HG03575 (cell line): Measurements from ENCODE around the gene PRDM10.
"Not testable (repeated sequence)": the region's sequence is repeated elsewhere in the genome, so short reads cannot be mapped to it uniquely, and the experiment has no call there.

Source experiments
- ATAC-seq: cut with Tn5 transposase; IDR thresholded peaks from one replicate; pipeline ENCODE4 v1.9.1; 2021; ENCODE audit not compliant: unreplicated experiment, insufficient number of reproducible peaks, low FRiP score; ENCODE audit errors: extremely low read depth

Gene PRDM10

DNA sequence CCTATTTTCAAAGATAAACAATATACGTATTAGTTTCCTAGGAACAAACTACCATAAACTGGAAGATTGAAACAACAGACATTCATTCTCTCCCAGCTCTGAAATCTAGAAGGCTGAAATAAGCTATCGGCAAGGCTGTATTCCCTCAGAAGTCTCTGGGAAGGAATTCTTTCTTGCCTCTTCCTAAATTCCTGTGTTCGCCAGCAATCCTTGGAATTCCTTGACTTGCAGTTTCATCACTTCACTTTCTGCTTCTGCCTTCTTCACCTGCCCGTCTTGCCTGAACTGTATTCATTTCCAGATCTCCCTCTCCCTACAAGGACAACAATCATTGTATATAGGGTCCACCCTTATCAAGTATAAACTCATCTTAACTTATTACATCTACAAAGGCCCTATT, 17.7 kb upstream of the PRDM10 start:
- ATAC-seq, result no peak

DNA sequence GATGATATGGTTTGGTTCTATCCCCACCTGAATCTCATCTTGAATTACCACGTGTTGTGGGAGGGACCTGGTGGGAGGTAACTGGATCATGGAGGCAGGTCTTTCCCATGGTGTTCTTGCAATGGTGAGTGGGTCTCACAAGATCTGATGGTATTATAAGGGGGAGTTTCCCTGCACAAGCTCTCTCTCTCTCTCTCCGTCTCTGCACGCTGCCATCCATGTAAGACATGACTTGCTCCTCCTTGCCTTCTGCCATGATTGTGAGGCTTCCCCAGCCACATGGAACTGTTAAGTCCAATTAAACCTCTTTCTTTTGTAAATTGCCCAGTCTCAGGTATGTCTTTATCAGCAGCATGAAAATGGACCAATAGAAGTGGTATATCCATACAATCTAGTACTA, 13.2 kb upstream of the PRDM10 start:
- not testable (repeated sequence) for ATAC-seq

DNA sequence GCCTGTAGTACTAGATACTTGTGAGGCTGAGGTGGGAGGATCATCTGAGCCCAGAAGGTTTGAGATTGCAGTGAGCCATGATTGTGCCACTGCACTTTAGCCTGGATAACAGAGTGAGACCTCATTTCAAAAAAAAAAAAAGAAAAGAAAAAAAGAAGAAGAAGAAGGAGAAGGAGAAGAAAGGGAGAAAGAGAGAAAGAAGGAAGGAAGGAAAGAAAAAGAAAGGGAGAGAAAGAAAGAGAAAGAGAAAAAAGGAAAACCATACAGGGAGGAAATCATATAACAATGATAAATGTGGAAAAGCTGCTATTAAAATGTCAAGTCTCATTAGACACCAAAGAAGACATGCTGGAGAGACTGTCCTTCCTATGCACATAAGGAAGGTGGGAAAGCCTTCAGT, 5.7 kb upstream of the PRDM10 start:
- no peak for ATAC-seq

DNA sequence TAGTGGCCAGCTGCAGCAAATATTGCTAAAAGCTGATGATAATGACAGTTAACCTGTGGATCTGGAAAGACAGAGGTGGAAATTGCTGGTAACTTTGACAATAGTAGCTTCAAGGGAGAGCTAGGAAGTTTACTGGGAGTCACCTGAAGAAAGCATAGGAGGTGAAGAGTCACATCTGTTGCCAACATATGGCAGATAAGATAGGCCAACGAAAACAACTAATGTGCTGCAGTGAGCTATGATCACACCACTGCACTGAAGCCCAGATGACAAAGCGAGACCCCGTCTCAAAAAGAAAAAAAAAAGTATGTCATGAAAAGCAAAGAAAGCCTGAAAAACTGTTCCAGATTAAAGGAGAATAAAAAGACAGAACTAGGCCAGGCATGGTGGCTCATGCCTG, 4.3 kb upstream of the PRDM10 start:
- no peak for ATAC-seq

DNA sequence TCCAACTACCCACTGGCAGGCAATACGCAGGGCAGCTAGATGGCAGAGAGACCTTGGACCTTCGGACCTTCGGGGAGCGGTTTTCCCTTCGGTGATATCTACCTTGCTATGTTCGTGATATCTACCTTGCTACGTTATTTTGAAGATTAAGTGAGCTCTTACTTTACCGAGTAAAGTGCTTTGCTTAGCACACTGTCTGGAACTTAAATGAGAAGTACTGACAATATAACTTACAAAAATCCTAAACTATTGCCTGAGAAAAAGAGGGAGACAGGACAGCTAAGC, 1.0 kb upstream of the PRDM10 start:
- ATAC-seq, result no peak

DNA sequence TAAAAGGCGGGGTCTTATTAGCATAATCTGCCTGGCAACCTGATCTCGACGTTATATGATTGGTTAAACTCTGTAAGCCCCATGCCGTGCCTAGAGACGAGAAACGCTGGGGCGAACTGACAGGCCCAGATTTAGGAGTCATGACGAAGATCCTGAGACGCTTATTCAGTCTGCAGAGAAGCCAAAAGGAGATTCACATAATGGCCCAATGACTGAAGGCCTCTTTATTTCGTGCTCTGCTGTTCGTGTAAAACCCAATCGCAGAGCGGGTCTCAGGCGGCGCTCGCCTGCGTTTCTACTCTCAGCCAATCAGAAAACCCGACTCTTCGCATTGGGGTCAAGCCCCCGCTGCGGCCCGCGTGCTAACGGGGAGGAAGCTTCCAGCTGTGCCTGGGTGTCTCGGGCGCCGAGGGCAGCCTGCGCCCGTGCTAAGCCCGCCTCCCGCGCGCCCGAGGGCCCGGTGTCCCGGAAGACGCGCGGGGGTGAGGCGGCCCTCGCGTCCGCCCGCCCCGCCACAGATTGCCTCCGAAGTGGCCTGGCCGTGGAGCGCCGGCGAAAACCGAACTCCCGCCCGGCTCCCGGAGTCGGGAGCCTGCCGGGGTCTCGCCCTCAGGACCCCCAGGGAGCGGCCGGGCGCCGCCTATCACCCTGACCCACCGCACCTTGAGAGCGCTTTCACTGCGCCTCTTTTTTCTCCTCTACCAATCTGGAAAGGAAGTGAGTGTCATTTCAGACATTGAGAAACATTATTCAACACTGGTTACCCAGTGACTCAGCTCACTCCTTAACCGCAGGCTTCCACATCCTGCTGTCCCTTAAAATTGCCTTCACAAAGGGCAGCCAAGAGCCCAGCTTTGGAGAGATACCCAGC, 446 bp upstream of the PRDM10 start:
- peak; percentile 65 for ATAC-seq

DNA sequence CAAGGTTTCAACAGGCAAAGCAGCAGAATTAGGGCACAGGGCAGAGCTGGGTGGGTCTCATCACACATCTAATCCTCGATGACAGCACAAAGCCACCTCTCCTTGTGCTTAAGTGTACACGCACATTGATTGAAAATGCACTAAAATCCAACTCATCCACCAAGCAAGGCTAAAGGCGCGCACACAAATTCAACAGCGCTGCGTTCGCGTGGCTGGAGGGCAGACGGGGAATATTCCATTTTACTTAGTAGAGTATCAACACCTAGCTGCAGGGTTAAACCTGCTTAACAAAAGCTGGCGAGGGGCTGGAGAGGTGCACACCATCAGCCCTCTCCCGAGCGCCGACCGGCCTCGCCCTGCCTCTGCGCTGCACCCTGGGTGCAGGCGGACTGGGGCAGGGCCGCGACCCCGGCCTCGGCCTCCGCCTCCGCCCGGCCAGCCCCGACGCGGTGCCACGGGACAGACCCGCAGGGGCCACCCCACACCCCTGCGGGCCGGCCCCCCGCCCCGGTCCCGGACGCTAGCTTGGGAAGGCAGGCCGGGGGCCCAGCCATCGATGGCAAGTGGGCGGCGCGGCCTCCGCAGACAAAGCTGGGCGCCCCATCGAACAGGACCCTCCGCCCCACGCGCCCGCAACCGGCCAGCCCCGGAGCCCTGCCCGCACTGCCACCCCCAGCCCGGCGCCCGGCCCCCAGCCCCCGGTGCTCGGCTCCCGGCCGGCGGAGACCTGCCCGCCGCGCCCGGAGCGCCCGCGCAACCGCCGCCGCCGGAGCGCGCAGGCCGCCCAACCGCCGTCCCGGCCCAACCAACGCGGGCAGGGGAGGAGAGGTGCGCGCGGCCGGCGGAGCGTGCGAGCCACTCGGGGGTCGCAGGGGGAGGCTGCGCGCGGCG, 929 bp downstream of the PRDM10 start:
- ATAC-seq, result no peak

DNA sequence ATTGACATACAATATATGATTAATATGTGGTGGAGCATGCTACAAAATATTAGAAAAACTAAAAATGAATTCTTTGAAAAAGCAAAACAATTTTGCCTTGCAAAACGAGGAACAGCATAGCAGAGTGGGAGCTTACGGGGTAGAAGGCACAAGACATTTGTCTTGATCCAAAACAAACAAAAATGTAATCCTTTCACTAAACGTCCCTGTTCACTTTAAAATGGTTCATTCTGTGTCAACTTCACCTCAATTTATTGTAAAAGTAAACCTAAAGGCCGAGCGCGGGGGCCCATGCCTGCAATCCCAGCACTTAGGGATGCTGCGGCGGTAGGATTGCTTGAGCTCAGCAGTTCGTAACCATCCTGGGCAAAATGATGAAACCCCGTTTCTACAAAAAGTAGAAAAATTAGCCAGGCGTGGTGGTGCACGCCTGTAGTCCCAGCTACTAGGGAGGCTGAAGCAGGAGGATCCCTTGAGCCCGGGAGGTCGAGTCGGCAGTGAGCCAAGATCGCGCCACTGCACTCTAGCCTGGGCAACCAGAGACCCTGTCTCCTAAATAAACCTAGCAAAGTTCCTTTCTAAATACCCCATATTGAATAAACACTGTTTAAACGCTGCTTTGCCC, 2.0 kb downstream of the PRDM10 start:
- ATAC-seq, result no peak

DNA sequence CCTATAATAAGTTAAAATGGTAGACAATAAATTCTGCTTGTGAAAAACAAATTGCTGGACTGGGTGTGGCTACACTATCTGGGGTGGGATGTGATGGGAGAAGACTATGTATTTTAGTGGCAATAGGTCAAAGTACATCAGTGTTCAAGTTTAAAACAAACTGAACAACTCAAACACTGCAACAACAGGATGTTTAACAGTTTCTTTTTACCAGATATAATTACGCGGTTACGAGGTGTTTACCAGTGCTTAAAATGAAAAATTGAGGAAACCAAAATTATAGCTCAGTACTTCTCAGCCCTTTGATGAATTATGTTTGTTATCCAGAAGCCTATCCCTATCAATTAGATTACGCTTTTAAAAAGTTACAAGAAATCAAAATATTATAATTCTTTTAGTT, 3.2 kb downstream of the PRDM10 start:
- ATAC-seq, result no peak

DNA sequence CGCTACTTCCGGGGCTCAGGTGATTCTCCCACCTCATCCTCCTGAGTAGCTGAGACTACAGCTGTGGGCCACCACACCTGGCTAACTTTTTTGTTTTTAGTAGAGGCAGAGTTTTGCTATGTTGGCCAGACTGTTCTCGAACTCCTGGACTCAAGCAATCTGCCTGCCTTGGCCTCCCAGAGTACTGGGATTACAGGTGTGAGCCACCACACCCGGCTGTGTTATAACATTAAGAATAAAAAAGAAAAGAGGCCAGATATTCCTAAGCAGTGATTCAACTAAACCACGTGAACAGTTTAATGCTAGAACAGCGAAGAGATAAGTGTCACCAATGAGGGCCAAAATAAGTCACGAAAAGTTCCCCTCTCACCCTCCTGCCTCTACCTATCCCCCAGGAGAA, 3.7 kb downstream of the PRDM10 start:
- no peak for ATAC-seq

DNA sequence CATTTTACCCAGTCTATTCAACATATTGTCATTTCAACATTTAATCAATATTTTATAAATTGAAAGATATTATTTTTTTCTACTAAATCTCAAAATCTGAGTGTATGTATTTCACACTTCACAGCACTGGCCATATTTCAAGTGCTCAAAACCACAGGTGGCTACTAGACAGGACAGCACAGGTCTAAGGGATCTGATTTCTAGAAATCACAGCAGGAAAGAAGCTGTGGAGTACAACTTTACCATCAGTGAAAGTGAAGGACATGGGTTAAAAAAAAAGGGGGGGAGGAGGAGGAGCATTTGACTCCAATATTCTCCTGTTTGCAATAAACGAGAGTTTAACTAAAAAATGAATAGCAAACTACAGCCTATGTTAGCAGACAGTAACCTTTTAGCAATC, 4.5 kb downstream of the PRDM10 start:
- no peak for ATAC-seq

DNA sequence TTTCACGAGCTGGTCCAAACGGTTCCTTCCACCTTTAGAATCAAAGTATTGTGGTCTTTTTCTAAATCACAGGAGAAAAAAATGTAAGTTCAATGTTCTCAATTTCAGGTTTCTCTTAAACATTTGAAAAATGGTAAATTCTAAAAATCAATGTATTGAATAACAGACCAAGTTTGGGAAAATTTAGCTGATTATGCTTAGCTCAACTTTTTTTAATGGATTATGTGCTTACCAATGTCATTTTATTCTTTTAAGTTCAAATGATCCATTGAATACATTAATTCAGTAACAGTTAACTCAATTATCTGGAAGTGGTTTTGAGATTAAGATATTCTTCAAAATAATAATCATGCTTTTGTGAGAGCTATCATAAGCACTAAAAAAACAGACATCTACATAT, 5.1 kb downstream of the PRDM10 start:
- no peak for ATAC-seq

DNA sequence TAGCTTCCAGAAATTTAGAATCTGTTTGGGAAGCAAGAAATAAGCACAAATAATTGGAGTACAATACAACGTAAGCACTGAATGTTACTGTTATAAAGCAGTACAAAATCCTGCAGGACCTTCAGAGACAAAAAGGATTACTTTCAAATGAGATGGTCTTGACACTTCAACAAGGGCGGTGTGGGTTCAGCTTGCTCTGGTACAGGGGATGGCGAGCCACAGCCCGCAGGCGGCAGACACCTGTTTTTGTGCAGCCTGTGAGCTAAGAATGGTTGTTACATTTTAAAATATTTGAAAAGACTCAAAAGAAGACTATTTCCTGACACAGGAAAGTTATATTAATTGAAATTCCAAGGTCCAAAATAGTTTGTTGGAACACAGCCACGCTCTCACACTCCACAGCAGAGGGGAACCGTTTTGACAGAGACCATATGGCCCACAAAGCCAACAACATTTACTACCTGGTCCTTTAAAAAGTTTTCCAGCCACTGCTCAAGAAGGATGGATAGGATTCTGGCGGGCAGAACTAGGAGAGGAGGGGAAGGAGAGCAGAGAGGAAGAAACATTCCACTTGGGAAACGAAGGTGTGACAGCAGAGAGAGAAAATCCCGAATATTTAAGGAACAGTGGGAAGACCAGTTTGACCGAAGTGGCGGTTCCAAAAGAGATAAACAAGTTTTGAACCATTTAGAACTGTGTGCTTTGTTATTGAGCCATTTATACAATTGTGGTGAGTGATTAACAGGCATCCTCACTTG, 6.3 kb downstream of the PRDM10 start:
- no peak for ATAC-seq

DNA sequence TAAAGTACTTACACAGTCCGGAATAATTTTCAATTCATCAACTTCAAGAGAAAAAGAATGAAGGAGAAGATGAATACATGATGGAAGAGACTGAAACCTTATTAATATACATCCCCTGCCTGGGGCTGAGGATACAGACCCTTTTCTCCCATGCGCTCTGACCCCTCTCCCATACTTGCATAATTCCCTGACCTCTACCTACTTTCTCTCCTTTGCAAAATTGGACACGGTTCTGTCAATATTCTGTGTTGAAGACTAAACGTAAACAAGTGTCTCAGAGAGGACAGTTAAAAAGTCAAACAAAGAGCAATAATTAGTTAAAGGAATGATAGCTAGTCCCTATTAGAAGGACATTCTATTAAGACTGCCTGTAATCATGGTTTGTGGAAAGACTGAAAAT, 7.5 kb downstream of the PRDM10 start:
- ATAC-seq, result no peak

DNA sequence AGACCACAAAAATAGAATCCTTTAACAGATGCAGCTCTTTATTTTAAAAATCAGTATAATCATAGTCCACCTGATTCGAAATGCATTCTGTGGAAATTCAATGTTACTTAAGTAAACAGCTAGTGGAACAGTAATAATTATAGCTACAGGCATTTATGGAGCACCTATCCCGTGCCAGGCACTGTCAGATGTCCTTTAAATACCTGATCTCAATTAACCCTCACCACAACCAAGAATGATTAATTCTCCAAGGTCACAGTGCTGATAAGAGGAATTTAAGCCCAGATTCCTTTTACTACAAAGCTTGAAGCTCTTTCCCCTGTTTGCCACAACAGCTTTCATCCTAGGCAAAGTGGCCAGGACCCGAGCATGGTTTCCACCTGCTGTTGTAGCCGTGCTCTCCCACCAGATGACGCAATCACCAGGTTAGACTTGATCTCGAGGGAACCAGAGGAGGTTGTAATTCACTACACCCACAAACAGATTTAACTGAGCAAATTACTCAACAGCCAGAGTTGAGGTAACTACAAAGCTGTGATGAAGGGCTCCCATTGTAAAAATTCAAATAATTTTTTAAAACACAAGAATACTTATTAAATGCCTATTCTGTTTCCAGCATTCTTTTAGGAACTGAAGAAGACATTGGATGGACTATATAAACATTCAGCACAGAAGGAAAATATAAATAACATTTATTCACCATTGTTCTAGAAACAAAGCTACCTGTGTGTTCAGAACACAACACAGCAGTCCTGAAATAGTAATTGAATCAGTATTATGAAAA, 10.3 kb downstream of the PRDM10 start:
- ATAC-seq, result no peak

DNA sequence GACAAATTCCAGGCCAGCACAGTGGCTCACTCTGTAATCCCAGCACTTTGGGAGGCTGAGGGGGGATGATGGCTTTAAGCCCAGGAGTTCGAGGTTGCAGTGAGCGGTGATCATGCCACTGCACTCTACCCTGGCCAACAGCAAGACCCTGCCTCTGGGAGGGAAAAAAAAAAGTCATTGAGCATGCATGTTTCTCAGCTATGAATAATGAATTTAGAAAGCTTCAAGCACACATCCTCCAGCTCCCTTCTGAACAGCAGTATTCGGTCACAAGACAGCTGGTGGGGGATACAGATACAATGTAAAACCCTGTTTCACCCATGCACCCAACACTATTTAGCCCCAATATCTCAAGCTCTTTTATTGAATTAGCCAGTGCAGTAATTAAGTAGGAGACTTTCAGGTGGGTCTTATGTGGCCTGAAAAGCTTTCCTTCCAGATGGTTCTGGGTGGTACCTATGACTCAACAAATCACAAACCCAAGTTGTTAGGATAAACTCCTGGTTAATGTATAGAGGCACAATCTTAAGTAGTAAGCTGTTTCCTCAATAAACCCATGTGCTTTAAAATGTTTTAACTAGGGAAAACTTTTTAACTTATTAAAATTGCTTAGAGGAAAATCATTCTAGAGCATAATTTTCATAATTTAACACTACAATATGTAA, 13.4 kb downstream of the PRDM10 start:
- ATAC-seq, result no peak

DNA sequence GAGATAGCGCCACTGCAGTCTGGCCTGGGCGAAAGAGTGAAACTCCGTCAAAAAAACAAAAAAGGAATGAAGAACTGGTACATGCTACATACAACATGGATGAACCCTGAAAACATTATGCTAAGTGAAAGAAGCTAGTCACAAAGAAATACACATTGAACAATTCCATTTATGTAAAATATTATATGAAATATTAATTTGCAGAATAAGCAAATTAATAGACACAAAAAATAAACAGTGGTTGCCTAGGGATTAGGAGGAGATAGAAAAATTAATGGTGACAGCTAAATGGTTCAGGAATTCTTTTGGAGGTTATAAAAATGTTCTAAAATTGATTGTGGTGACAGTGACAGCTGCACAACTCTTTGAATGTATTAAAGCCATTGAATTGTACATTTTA, 14.7 kb downstream of the PRDM10 start:
- no peak for ATAC-seq

DNA sequence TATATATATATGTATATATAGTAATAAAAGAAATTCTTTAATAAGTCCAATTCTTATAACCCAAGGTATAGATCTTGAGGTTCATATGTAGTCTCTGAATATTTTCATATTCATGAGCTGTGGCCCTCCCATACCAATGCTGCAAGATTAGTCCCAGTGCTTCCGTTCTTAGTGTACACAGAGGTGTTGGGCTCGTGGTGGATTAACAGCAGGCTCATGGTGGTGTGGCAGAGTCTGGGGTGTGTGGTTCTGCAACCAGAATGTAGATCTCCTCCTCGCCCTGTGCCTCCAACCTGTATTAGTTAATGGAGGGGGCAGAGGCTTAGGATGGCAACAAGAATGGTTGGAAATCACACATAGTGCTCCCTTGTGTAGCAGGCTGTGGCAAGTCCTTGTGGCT, 16.8 kb downstream of the PRDM10 start:
- no peak for ATAC-seq
